ENCODE measurements around the gene XRN2. TPM values are rescaled to one million over a fixed set of nuclear protein-coding genes. Genes with fewer than 3 reads are reported as not detected.

XRN2 gene
- total RNA-seq, 4 donors from 2014 or later, result 27.3 to 71.0 (median 29.9) TPM

DNA sequence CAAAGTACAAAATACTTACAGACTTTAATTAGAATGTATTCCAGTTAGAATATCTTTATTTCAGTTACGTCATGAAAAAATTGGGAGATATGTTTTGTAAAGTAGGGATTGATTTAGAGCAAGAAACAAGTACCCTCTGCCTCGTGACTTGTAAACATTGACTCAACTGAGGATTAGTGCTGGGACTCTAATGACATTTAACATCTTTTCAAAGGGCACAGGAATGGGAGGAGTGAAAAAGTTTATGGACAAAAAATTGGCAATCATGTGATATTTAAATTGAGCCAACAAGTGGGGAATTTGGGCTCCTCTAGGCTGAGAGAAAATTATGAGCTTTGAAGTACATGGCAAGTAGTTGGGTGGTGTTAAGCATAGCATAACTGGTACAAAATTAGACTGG, 68.9 kb downstream of the XRN2 start:
- Histone ChIP-seq H3K27ac (no peak overlapping the region), H3K27me3 (no peaks in the 10 kb centered on the region), H3K4me1 (no peaks in the 10 kb centered on the region), H3K9me3 (no peaks in the 10 kb centered on the region), H3K36me3 (peaks cover 0 to 24% (median 0%) of the 10 kb centered on the region in 3 donors), H3K4me3 (no peak overlapping the region)
- TF ChIP-seq, protein P1, sequence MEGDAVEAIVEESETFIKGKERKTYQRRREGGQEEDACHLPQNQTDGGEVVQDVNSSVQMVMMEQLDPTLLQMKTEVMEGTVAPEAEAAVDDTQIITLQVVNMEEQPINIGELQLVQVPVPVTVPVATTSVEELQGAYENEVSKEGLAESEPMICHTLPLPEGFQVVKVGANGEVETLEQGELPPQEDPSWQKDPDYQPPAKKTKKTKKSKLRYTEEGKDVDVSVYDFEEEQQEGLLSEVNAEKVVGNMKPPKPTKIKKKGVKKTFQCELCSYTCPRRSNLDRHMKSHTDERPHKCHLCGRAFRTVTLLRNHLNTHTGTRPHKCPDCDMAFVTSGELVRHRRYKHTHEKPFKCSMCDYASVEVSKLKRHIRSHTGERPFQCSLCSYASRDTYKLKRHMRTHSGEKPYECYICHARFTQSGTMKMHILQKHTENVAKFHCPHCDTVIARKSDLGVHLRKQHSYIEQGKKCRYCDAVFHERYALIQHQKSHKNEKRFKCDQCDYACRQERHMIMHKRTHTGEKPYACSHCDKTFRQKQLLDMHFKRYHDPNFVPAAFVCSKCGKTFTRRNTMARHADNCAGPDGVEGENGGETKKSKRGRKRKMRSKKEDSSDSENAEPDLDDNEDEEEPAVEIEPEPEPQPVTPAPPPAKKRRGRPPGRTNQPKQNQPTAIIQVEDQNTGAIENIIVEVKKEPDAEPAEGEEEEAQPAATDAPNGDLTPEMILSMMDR (IDR thresholded peaks at IDR 0.05), result no peak
- no peak for TF ChIP-seq POLR2A (IDR thresholded peaks at IDR 0.05)
- DNase-seq, result no peak

DNA sequence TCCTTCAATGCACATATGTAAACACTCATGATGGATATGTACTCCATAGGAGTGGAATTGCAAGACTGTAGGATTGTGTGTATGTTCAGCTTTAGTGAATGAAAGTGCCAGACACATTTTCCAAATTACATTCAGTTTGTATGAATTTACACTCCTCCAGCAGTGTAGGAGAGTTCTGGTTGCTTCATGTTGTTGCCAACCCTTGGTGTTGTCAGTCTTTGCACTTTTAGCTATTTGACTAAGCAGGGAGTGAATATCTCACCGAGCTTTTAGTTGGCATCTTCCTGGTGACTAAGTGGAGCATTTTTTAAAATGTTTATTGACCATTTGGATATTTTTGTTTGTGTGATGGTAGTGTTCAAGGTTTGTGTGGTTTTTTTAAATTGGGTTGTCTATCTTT, 70.3 kb downstream of the XRN2 start:
- H3K9me3 ChIP-seq, result no peaks in the 10 kb centered on the region
- H3K27me3 ChIP-seq, result no peaks in the 10 kb centered on the region
- TF ChIP-seq POLR2A (IDR thresholded peaks at IDR 0.05), result no peak
- TF ChIP-seq, protein P1 (IDR thresholded peaks at IDR 0.05), result no peak
- no peaks in the 10 kb centered on the region for H3K4me1 ChIP-seq
- H3K4me3 ChIP-seq, result no peak overlapping the region
- H3K27ac ChIP-seq, result no peak overlapping the region
- DNase-seq, result no peak
- peaks cover 0 to 10% (median 0%) of the 10 kb centered on the region in 3 donors for H3K36me3 ChIP-seq

DNA sequence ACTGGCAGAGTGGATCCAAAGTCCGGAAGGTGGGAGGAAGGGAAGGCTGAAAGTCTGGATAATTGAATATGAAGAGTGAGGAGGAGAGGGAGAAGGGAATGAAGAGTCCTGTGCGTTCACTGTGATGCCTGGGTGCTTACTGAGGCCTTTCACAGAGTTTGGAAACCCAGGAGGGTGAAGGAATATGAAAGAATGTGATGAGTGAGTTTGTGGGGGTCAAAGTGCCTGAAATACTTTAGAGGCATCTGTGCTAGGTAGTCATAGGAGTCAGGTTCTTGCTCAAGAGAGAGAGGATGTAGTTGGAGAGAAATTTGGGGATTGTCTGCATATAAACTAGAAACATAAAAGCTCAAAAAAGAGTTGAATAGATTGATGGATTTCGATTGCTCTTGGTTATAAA, 73.5 kb downstream of the XRN2 start:
- H3K9me3 ChIP-seq, result no peaks in the 10 kb centered on the region
- TF ChIP-seq POLR2A (IDR thresholded peaks at IDR 0.05), result no peak
- TF ChIP-seq, protein P1 (IDR thresholded peaks at IDR 0.05), result no peak
- H3K4me3 ChIP-seq, result no peak overlapping the region
- H3K27ac ChIP-seq, result no peak overlapping the region
- no peaks in the 10 kb centered on the region for H3K4me1 ChIP-seq
- H3K36me3 ChIP-seq, result peaks cover 0 to 7% (median 0%) of the 10 kb centered on the region in 3 donors
- no peaks in the 10 kb centered on the region for H3K27me3 ChIP-seq
- DNase-seq, result no peak

DNA sequence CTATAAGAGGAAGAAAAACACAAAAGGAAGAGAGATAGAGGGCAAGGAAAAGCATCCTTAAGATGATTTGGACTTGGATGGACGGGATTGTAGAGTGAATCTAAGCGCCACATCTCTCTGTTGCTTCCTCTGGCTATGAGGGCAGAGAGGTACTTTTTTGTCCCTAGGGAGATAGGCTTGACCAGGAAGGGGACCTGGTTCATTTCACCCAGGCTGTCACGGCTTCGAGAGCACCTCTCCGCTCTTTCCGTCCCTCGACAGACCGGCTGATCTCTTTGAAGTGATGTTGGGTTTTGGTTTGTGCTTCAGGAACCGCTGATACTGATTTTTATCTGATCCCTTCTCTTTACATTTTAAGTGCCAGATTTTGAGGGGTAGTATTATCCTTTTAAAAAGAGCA, 74.6 kb downstream of the XRN2 start:
- DNase-seq, result no peak
- Histone ChIP-seq H3K36me3 (peaks cover 0 to 16% (median 0%) of the 10 kb centered on the region in 3 donors), H3K4me3 (no peak overlapping the region), H3K4me1 (no peaks in the 10 kb centered on the region), H3K27ac (no peak overlapping the region), H3K27me3 (no peaks in the 10 kb centered on the region), H3K9me3 (no peaks in the 10 kb centered on the region)
- no peak for TF ChIP-seq POLR2A (IDR thresholded peaks at IDR 0.05)
- TF ChIP-seq, protein P1 (IDR thresholded peaks at IDR 0.05), result no peak

DNA sequence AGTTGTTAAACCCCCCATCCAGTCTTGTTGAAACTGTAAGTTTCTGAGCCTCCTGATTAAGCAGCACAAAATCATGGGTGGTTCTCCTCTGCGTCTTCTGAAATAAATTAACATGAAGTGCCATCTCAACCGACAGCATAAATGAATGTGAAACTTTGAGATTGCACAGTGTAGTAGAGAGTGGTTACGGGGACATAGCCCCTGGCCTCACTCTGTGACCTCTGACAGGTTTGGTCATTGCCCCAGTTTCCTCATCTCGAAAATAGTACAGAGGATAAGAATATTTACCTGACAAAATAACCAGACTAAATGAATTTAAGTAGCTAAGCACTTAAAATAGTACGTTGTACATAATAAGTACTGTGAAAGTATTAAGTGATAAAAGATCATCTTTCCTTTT, 75.1 kb downstream of the XRN2 start:
- no peak overlapping the region for H3K4me3 ChIP-seq
- H3K36me3 ChIP-seq, result peaks cover 0 to 21% (median 0%) of the 10 kb centered on the region in 3 donors
- H3K27ac ChIP-seq, result no peak overlapping the region
- no peaks in the 10 kb centered on the region for H3K9me3 ChIP-seq
- no peak for DNase-seq
- no peak for TF ChIP-seq POLR2A (IDR thresholded peaks at IDR 0.05)
- TF ChIP-seq, protein P1 (IDR thresholded peaks at IDR 0.05), result no peak
- H3K4me1 ChIP-seq, result no peaks in the 10 kb centered on the region
- H3K27me3 ChIP-seq, result no peaks in the 10 kb centered on the region

DNA sequence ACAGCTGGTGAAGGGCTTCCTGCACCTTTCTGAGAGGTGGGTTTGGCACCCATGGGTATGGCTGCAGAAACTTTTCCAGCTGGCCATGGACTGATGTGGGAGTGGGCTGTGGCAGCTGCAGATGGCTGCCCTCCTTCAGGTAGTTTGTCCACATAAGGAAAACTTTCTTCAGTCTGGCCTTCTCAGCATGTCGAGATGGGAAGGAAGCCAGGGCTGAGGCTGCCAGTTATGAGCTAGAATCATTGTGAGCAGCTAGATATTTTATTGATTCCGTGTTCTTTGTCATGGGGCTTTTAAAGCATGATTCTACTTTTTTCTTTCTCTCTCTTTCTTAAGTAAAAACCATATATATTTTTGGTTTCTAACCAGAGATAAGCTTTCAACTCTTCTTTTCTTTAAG, 77.6 kb downstream of the XRN2 start:
- TF ChIP-seq, protein P1 (IDR thresholded peaks at IDR 0.05), result no peak
- TF ChIP-seq POLR2A (IDR thresholded peaks at IDR 0.05), result no peak
- no peaks in the 10 kb centered on the region for H3K27me3 ChIP-seq
- H3K4me1 ChIP-seq, result no peaks in the 10 kb centered on the region
- no peak overlapping the region for H3K4me3 ChIP-seq
- DNase-seq, result no peak
- H3K27ac ChIP-seq, result no peak overlapping the region
- H3K36me3 ChIP-seq, result peaks cover 0 to 37% (median 0%) of the 10 kb centered on the region in 3 donors
- no peaks in the 10 kb centered on the region for H3K9me3 ChIP-seq

All from Peyer's patch (tissue), 4 donors.